Stimulated activated CD8-positive, alpha-beta memory T cell treated with anti-CD3 and anti-CD28 coated beads, Interleukin-2, amount 100 ng/mL, for 48 hours (primary cell): ENCODE results near the gene KRTAP5-8.
"Not testable (repeated sequence)": the region's sequence is repeated elsewhere in the genome, so short reads cannot be mapped to it uniquely, and the experiment has no call there.

ENCODE experiments used
- DNase-seq, 2 donors: peaks; one replicate each; pipeline ENCODE4 v3.0.0-alpha.2; 2020; ENCODE audit warnings: low read depth in 2 of 2

The KRTAP5-8 gene

GRCh38 chr11:71543866-71544265 is 6.0 kb downstream of the KRTAP5-8 start:
- DNase-seq, result no peak

- DNase-seq, result no peak
Observed at GRCh38 chr11:71544525-71545214, 6.8 kb downstream of the KRTAP5-8 start.

GRCh38 chr11:71545405-71545966 is 7.7 kb downstream of the KRTAP5-8 start:
- DNase-seq, result no peak

- DNase-seq, result no peak
Observed at GRCh38 chr11:71548120-71548519, 10.3 kb downstream of the KRTAP5-8 start, which contains the start of gene KRTAP5-9. Gene KRTAP5-9 (plus strand): TSS chr11:71548420. CDS start chr11:71548658, 238 bp downstream.

- DNase-seq, result no peak
Observed at GRCh38 chr11:71548716-71549151, 10.9 kb downstream of the KRTAP5-8 start.

- DNase-seq, result no peak
Observed at GRCh38 chr11:71551711-71552110, 13.9 kb downstream of the KRTAP5-8 start.

- DNase-seq, result no peak
Observed at GRCh38 chr11:71554996-71555395, 17.2 kb downstream of the KRTAP5-8 start.

- DNase-seq, result no peak
Observed at GRCh38 chr11:71555508-71555907, 17.7 kb downstream of the KRTAP5-8 start.

- no peak for DNase-seq
Observed at GRCh38 chr11:71556018-71556417, 18.2 kb downstream of the KRTAP5-8 start.

- no peak for DNase-seq
Observed at GRCh38 chr11:71557257-71557656, 19.4 kb downstream of the KRTAP5-8 start.

GRCh38 chr11:71558996-71559395 is 21.2 kb downstream of the KRTAP5-8 start:
- DNase-seq, result no peak

- no peak for DNase-seq
Observed at GRCh38 chr11:71562120-71562519, 24.3 kb downstream of the KRTAP5-8 start.

GRCh38 chr11:71563406-71563805 is 25.6 kb downstream of the KRTAP5-8 start:
- DNase-seq, result no peak

- no peak for DNase-seq
Observed at GRCh38 chr11:71564430-71564829, 26.6 kb downstream of the KRTAP5-8 start.

GRCh38 chr11:71565263-71565662 is 27.4 kb downstream of the KRTAP5-8 start, which contains the start of gene KRTAP5-10:
Gene KRTAP5-10 (plus strand): TSS chr11:71565563. CDS start chr11:71565588, 25 bp downstream.
- no peak for DNase-seq

GRCh38 chr11:71566081-71566620 is 28.3 kb downstream of the KRTAP5-8 start:
- DNase-seq, result no peak

GRCh38 chr11:71566626-71567599 is 29.1 kb downstream of the KRTAP5-8 start:
- not testable (repeated sequence) for DNase-seq

- not testable (repeated sequence) for DNase-seq
Observed at GRCh38 chr11:71567633-71568032, 29.8 kb downstream of the KRTAP5-8 start.

- DNase-seq, result no peak
Observed at GRCh38 chr11:71568704-71569349, 31.0 kb downstream of the KRTAP5-8 start.

- DNase-seq, result not testable (repeated sequence)
Observed at GRCh38 chr11:71571101-71571850, 33.5 kb downstream of the KRTAP5-8 start.

- no peak for DNase-seq
Observed at GRCh38 chr11:71572811-71573210, 35.0 kb downstream of the KRTAP5-8 start.
